ENCODE measurements around the gene ACSL6.

Gene ACSL6

DNA sequence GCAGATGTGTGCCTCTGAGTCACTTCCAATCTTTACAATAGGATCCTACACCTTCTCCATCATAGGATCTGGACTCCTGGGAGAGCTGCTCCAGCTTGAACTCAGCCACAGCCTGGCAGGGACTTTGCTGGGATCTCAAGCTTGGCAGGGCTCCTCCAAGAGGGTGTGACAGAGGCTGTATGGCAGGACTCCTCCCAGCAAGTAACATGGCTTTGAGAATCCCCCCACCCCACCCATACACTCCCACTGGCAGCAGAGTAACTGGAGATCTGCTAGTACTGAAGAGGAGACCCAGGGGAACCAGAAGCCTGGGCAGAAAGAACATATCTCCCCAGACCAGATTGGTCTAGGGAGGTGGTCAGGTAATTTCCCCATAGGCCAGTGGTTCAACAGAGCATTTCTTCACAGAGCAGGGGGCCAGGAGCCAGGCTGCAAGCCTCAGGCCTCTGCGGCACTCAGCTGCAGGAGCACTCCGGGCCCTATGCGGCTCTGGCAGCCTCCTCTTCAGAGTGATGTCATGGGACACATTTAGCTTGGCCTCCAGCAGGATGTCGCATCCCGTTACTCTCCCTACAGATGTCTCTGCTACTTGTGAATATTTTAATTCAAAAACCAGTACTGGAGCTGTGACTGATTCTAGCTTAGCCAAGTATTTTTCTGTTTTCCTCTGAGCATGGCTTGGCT, 1.7 kb upstream of the ACSL6 start:
- no peak for DNase-seq

DNA sequence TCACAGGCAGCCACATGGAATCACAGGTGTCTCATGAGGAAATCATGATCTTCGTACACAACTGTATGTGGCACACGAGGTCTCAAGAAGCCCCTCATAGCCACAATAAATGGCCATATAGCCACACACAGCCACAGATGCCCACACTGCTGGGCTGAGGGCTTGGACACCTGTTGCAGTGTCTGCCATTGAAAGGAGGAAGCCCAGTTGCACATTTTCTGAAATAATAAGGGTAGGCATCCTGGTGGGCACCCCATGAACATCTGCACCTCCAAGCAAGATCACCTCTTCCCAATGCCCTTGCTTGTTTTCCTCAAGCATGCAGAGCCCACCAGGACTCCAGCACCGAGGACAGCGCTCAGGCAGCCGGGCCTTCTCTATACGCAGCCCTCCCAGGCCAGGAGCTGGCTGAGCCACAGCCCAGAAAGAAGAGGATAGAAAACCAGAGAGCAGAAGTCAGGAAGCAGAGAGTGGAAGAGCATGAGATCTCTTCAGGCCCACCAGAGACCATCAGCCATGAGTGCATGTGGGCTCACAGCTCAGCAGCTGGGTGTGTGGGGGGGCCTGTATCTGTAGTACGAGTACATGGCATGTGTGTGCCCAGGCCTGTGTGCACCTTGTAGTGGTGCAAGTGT, 1.0 kb upstream of the ACSL6 start:
- DNase-seq: no peak

DNA sequence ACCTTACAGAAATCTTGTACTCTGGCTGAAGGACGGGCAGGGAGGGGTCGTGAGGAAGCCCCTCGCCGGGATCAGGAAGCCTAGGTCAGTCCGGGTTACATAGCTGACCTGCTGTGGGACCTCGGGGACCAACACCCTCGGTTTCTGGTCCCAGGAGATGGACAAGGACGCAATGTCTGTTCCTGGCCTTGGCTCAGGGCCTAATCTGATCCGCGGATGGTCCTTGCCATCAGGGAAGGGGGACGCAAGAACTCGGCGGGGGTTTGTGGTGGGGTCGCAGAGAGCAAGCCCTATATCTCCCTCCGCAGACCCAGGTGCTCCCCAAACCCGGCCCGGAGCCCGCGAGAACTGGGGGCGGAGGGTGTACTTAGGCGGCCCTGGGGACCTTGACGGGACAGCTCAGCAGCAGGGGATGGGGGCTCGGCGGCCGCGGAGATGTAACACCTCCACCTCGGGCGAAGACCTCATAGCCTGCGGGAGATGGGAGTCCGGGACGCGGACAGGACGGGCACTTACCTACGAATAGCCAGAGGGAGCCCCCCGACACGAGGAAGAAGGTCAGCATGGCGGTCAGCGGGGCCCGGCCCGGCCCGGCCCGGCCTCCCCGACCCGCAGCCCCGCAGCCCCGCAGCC, 353 bp downstream of the ACSL6 start:
- no peak for DNase-seq

DNA sequence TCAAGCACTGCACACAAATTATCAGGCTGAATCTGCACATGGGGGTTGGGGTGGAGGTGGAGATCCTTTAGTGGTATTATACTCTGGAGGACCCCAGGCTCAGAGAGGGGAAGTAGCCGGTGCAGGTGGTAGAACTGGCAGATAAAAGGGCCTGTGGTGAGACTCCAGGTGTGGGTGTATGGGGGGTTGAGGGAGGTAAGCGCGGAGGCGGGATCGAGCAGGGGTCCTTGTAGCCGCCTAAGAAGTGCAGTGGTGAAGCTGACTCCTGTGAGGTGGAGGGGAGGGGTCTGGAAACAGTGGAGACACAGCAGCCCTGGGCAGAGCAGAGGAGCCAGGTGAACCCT, 841 bp downstream of the ACSL6 start:
- DNase-seq: no peak

DNA sequence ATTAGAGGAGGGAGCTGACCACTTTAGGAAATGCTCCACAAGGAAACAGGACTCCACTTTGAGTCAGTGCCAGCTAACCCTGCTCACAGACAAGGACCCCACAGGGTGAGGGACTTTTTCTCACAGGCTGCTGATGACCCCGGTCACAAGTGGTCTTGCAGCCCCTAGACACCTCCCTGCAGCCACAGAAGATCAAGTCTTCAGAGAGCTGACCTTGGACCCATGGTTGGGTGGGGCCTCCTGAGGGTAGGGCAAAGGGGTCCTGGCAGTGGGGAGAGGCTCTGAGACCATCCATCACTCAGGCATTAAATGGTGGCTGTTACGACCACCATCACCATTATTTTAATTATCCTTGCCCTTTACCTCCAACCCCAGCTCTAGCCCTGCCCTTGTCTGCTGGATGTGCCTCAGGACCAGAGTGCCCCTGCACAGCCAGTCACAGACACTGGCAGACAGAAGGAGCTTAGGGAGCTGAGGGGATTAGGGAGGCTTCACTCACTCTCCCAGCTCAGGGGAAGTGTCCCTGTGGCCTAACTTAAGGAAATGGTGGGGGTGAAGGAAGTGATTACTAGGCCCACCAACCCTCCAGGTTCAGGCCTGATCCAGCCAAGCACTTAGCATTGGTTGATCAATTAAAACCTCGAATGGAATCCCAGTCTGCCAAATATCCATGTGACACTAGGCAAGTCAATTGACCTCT, 1.6 kb downstream of the ACSL6 start:
- no peak for DNase-seq

DNA sequence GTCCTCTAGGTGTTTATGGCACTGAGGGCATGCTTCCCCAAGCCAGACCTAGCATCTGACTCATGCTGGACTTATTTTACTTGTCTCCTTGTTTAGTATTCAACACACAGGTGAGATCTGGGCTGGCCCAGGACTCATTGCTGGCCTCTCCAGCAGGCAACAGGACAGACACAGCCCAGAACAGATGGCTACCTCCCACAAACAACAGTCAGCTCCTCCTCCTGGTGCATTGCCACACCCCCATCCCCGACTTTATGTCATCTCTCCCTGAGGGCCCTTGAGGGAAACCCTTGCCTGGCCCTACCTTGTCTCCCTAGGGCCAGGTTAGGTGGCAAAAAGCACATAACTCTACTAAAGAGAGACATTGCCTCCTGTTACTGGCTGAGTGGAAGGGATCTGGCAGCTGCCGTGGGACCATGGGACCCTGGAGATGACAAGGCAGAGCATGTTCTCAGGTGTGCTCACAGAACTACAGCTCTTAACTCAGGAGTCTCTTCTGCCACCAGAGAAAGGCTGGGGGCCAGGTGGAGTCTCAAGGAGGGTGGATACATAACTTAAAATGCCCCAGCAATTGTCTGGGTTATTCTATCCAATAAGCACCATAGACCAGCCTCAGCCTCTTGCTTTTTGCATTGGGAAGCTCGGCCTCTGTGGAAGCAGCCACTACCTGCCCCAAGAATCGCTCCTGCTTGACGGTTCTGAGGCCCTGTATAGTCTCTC, 2.3 kb downstream of the ACSL6 start:
- DNase-seq: no peak

DNA sequence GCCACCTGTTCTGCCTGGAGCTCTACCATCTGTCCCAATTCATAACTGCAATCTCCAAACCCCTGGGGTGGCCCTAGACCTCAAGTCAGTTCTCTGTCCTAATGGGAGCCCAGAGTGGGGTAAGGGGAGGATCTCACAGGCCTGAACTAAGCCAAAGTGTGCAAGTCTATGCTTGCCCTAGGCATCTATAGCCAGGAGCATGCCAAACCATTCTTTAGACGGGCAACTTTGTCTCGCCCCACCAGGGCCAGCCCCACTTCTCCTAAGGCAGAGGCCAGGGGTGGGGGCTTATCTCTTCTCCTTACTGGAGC, 3.3 kb downstream of the ACSL6 start:
- no peak for DNase-seq

DNA sequence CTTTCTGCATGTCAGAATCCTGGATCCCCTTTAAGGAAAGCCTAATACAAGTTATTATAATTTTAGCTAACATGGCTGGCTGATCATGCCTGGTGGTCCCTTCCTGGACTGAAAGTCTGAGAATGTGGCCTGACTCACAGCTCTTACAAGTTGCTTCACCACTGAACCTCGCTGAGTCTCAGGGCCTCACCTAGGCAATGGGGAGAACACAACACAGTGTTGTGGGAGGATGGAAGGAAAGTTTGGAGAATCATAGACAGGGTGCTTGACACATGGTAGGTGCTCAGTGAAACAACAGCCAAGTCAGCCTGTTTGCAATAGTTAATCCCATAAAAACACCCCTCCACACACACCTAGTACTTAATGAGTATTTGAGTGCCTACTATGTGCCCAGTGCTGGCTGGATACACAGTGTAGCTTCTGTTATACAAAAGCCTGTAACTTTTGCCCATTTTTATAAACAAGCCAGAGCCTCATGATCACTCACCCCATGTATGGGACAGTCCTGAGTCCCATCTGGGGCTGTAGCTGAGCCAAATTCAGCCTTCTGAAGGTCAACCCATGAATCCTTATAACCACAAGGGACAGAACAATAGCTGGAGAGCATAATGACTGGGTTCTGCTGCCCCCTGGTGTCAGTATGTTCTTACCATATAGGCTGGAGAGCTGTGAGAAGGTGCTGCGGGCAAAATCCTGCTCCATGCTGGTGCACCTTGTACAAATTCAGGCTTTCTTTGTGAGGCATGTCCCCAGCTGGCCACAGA, 3.9 kb downstream of the ACSL6 start:
- DNase-seq: peak; percentile 49

DNA sequence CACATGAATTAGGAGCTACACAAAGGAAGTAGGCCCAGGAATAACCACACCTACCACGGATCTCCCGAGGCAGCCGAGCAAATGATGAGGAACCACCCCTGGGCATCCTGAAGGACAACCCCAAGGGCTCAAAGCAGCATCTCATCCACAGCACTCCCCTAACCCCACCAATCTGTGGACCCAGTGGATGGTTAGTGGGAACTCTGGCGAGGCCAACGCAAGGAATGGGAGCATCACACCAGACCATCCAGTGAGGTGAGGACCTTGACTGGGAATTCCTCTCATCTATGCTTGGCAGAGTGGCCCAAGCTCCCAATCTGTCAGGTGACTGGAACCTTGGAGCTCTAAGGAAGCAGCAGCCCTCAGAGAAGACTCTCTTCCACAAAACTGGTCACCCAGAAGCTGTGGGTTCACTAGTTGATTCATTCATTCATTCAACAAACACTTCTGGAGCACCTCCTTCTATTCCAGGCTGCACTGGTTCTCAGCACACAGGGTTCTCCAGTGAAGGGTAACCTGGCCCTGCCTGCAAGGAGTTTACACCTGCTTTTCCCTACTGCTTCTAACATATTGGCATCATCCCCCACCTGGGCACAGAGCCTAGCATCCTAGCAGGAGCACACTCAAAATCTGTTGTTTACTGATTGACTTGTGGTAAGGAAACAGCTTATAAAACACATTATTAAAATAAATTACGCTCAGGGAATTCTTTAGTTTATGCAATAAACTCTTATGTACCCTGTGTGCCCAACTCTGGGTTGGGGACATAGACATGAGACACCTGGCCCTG, 4.9 kb downstream of the ACSL6 start:
- DNase-seq: no peak

DNA sequence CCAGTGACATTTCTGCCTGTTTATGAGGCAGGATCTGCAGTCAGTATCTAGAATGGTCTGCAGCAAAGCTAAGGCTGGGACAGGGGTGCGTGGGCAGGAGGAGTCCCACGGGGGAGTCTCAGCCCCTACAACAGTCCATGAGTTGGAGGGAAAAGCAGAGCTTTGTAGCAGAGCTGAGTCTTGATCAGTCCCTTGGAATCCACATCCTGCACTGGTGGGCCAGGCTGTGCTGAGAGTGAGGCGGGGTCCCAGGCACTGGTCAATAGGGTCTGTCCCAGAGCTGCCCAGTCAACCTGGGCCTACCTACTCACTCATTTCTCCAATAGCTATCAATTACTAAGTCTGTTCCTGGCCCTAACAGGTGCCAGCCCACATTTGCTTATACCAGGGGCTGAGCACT, 5.9 kb downstream of the ACSL6 start:
- DNase-seq: no peak

DNA sequence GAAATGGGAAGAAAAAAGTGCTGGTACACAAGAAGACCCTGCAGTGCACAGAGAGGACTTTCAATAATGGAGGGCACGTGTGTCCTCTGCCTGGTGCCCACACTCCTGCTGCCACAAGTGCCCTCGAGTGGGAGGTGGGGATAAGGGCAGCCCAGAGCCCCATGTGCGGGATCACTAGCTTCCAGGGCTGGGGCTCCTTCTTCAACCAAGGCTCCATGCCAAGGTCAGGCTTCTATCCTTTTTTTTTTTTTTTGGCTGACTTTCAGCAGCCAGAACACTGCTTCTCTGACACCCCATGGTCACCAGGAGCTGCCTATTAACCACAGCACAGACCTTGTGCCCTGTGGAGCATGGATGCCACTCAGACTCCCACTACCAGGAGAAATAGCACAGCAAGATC, 7.5 kb downstream of the ACSL6 start:
- no peak for DNase-seq

DNA sequence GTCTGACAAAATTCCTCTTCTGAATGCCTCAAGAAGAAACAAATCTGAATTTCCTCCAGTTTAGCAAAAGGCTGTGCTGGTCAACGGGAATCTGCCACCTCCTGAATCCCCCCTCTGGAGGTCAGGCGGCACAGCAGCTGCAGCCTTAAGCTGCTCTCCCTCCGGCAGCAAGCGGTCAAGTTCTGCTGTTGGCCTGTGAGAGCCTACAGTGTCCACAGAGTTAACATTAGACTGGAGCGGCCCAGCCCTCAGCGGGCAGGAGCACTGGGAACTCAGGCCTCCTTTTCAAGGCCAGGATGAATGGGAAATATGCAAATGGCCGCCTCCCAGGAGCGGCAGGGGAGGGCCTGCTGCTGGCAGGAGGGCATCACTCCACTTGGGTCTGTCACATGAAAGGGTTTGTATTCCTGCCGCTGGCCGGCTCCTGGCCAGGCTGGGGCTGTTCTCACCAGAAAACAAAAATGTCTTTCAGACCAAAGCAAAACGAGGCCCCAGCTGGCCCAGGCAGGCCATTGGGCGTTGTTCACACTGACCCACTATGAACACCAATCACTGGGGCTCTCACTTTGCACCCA, 8.2 kb downstream of the ACSL6 start:
- no peak for DNase-seq

DNA sequence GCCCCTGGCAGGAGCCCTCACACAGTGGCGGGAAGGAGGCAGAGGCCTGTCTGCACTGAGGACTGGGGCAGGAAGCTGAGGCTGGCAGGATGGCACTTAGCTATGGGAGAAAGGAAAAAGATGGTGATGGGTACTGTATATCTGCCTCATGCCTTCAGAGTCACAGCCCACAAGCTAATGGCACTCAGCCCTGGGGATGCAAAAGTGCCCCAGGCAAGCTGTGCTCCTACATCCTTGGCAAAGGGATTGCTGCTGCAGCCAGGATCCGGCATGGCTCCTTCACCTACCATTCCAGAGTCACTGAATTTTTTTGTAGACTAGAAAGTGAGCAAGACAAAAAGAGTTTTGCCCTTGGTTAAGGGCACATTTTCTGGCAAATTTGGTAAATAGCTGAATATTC, 8.7 kb downstream of the ACSL6 start:
- no peak for DNase-seq

DNA sequence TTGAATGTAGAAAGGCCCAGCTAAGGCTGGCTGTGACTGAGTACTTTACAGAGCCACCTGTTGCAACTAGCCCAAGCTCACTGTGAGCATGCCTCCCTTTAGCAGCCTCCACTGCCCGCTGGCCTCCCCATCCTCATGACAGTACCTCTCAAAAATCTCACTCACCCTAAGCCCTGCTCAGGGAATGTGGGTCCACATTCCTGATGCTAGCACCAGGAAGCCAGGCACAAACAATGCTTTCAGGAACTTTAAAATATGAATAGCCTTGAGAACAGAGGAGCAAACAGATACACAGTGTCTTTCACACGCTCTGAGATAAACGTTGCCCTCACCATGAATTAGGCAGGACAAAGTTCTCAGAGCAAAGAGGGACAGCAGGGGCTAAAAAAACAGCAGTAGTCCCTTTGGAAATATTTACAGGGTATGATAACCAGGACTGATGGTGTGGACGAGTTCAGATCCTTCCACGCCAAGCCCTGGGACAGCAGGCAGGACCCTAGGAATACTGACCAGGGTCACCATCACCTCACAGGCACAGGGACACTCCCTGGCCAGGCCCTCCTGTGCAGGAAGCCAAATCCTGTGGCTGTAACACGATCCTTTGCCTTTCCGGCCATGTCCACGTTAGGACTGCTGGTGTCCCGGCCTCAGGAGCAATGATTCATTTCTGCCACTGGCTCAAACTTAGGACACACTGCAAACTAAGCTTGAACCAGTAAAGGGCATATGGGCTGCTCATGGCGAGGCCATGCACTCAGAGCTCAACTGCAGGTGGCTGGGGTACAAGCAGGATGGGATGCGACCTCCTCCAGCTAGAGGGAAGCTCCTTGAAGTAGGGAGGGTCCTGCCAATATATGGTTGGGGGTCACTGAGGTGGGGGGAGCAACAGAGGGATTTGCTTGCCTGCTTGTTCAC, 9.6 kb downstream of the ACSL6 start:
- DNase-seq: no peak

DNA sequence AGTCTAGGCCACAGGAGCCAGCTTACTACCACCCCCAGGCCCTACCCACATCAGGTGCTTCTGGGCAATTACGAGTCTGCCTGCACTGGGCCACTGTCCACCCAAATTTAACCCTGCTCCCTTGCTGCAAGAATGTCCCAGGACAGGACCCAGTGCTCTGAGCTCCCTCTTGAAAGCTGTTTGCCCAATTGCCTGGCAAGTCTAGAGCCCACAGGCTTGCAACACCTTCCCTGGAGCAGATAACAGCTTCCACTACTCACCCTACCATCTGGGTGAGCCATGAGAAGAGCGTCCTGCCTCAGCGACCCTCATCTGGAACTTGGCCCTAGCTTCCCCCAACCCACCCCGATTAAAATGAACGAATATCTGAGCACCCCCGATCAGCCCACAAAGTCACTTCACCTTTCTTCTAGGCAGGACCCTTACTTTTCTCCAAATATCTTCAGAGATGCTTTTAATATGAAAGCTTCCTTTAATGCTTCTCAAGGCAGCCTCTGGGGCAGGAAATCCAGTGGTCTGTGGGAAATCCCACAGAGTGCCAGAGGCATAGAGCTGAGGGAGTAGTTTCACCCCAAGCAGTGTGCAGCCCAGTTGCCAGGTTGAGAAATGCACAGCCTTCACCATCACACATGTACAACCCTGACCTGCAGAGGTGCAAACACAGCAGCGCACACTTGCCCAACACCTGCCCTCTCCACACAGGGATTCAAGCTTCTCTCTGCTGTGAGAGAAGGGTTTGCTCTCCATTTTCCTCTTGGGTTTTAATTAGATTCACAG, 10.6 kb downstream of the ACSL6 start:
- no peak for DNase-seq

DNA sequence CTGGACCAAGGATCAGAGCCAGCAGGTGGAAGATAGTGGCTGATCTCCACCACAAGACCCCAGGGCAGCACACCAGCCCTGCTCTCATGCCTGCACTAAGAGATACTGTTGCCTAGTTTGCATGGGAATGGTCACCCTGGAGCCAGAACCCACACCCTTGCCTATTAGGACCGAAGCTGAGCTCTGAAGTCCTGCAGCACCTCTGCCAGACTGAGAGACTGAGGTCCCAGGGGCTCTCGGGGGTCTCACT, 11.3 kb downstream of the ACSL6 start:
- DNase-seq: no peak

DNA sequence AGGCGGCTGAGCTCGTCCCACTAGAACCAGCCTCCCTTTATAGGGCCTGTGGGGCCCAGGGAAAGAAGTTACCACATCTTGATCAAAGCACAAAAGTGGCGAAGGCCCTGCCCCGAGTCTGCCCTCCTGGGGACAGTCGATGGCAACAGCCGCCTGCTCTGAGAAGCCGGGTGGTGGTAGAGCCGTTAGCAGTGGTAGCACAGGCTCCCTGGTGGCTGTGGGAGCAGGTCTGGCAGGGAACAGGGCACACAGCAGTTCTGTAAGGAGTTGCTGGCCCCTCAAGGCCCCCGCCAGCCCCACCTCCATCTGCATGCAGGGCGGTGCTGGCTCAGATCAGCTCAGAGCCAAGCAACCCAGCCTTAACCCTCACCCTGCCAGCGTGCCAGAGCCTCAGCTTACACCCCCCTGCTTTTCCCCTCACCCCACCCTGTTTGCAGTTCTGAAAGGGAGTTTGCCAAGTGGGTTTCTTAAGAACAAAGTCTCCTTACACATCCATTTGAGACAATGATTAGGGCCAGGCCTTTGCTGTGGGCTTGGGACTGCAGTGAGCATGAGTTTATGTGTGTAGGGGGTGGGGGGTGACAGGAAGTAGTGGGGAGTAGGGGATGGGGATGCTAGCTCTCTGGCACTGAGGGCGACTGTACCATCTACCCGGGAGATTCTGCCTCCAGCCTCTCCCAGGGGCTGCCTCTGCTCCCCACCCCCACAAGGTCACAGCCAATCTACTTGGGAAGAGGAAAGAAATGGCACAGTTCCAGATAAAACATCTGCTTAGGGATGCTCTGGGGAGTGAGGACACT, 11.8 kb downstream of the ACSL6 start:
- no peak for DNase-seq

DNA sequence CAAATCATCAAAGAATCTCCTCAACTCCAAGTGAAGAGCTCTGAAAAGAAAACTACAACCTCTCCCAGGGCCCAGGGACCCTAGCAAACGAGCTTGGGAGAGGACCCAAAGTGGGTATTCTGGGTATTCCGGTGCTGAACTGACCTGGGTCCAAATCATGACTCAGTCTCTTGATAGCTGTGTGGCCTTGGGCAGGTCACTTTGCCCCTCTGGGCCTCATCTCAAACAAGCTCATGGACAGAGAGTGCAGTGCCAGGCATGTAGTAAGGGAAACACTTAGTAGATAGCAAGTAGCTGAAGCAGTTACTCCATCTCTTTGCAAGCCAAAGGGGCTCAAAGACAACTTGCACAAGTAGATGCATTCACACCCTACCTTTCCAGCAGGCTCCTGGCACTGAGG, 12.4 kb downstream of the ACSL6 start:
- DNase-seq: no peak

DNA sequence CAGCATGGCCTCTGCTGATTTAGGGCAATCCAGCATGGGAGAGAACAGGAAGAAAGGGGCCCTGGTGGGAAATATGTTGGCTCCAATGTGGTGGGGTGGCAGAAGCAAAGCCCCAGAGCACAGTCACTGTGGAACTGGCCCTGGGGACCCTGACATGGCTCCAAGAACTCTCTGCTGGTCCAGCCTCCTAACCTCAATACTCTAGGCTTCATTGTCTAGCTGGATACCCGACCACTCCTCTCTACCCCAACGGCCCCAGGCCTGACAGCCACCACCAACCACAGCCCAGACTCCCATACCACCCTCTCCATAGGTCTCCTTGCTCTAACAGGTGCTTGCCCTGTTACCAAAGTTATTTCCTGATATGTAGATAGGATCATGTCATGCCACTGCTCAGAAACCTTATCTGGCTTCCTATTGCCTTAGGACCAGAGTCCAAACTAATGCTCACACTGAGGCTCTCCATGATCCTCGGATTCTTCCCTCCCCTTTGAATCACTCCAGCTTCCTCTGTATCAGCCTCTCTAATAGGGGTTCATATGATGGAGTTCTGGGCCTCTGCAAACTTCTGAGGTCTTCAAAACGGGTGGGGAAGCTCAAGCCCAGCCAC, 12.9 kb downstream of the ACSL6 start:
- no peak for DNase-seq
